Liver (tissue), 3 donors: ENCODE results near the gene TUBGCP6.

Experiments used
- GABPA ChIP-seq, 2 donors: IDR thresholded peaks in 1 of 2; conservative IDR thresholded peaks in 1 of 2; 2 replicates each; pipeline ENCODE4 v1.6.1; 2016; ENCODE audit warnings: antibody characterized with exemption in 2 of 2, mild to moderate bottlenecking in 1 of 2, moderate library complexity in 1 of 2
- JUND ChIP-seq, 2 donors: IDR thresholded peaks; 2 replicates each; pipeline ENCODE4 v1.6.1; 2016; ENCODE audit warnings: antibody characterized with exemption in 2 of 2
- RAD21 ChIP-seq, 2 donors: IDR thresholded peaks; 2 replicates each; pipeline ENCODE4 v1.6.1; 2016; ENCODE audit warnings: antibody characterized with exemption in 2 of 2, mild to moderate bottlenecking in 2 of 2
- RXRA ChIP-seq, 2 donors: IDR thresholded peaks; 2 replicates each; pipeline ENCODE4 v1.6.1; 2017 to 2018; ENCODE audit warnings: antibody characterized with exemption in 2 of 2, mild to moderate bottlenecking in 1 of 2
- SP1 ChIP-seq: IDR thresholded peaks from 2 replicates; pipeline ENCODE4 v1.6.1; 2018; ENCODE audit warnings: antibody characterized with exemption, mild to moderate bottlenecking
- TAF1 ChIP-seq: conservative IDR thresholded peaks from 2 replicates; pipeline ENCODE4 v1.6.1; 2016; ENCODE audit warnings: antibody characterized with exemption, mild to moderate bottlenecking
- YY1 ChIP-seq: IDR thresholded peaks from 2 replicates; pipeline ENCODE4 v1.6.1; 2016; ENCODE audit warnings: antibody characterized with exemption, mild to moderate bottlenecking
- TF ChIP-seq, protein P1 (sequence below): fragments of 150-350 bp; IDR thresholded peaks from 2 replicates; pipeline ENCODE4 v1.5.1; 2017; ENCODE audit warnings: improper control_type of control experiment, low read depth, low read length; ENCODE audit not compliant: missing input control
- TF ChIP-seq, protein P2 (sequence below): IDR thresholded peaks from 2 replicates; pipeline ENCODE4 v1.6.1; 2016; ENCODE audit warnings: antibody characterized with exemption
- TF ChIP-seq, protein P3 (sequence below): IDR thresholded peaks from 2 replicates; pipeline ENCODE4 v1.6.1; 2016; ENCODE audit warnings: antibody characterized with exemption, mild to moderate bottlenecking
- TF ChIP-seq, protein P4 (sequence below): IDR thresholded peaks from 2 replicates; pipeline ENCODE4 v1.6.1; 2016; ENCODE audit warnings: antibody characterized with exemption
- donor health status: healthy.
- donor health status: healthy.

GRCh38 chr22:50206599-50206998 is 38.2 kb downstream of the TUBGCP6 start:
- TF ChIP-seq, protein P1, sequence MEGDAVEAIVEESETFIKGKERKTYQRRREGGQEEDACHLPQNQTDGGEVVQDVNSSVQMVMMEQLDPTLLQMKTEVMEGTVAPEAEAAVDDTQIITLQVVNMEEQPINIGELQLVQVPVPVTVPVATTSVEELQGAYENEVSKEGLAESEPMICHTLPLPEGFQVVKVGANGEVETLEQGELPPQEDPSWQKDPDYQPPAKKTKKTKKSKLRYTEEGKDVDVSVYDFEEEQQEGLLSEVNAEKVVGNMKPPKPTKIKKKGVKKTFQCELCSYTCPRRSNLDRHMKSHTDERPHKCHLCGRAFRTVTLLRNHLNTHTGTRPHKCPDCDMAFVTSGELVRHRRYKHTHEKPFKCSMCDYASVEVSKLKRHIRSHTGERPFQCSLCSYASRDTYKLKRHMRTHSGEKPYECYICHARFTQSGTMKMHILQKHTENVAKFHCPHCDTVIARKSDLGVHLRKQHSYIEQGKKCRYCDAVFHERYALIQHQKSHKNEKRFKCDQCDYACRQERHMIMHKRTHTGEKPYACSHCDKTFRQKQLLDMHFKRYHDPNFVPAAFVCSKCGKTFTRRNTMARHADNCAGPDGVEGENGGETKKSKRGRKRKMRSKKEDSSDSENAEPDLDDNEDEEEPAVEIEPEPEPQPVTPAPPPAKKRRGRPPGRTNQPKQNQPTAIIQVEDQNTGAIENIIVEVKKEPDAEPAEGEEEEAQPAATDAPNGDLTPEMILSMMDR: peak; percentile 58
- TF ChIP-seq RAD21 (IDR thresholded peaks at IDR 0.05) (peak; percentile 52 to 69), TAF1 (no peak), GABPA (IDR thresholded peaks at IDR 0.05 in 1 of 2, conservative IDR thresholded peaks at IDR 0.05 in 1 of 2) (no peak), RXRA (IDR thresholded peaks at IDR 0.05) (no peak), JUND (IDR thresholded peaks at IDR 0.05) (no peak), YY1 (peak; percentile 4), SP1 (no peak)
- TF ChIP-seq, protein P2, sequence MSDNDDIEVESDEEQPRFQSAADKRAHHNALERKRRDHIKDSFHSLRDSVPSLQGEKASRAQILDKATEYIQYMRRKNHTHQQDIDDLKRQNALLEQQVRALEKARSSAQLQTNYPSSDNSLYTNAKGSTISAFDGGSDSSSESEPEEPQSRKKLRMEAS: no peak
- TF ChIP-seq, protein P3, sequence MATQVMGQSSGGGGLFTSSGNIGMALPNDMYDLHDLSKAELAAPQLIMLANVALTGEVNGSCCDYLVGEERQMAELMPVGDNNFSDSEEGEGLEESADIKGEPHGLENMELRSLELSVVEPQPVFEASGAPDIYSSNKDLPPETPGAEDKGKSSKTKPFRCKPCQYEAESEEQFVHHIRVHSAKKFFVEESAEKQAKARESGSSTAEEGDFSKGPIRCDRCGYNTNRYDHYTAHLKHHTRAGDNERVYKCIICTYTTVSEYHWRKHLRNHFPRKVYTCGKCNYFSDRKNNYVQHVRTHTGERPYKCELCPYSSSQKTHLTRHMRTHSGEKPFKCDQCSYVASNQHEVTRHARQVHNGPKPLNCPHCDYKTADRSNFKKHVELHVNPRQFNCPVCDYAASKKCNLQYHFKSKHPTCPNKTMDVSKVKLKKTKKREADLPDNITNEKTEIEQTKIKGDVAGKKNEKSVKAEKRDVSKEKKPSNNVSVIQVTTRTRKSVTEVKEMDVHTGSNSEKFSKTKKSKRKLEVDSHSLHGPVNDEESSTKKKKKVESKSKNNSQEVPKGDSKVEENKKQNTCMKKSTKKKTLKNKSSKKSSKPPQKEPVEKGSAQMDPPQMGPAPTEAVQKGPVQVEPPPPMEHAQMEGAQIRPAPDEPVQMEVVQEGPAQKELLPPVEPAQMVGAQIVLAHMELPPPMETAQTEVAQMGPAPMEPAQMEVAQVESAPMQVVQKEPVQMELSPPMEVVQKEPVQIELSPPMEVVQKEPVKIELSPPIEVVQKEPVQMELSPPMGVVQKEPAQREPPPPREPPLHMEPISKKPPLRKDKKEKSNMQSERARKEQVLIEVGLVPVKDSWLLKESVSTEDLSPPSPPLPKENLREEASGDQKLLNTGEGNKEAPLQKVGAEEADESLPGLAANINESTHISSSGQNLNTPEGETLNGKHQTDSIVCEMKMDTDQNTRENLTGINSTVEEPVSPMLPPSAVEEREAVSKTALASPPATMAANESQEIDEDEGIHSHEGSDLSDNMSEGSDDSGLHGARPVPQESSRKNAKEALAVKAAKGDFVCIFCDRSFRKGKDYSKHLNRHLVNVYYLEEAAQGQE: peak; percentile 1
- TF ChIP-seq, protein P4, sequence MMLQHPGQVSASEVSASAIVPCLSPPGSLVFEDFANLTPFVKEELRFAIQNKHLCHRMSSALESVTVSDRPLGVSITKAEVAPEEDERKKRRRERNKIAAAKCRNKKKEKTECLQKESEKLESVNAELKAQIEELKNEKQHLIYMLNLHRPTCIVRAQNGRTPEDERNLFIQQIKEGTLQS: no peak
